ENCODE results near the gene MANF. TPM values are rescaled to one million over a fixed set of nuclear protein-coding genes. Genes with fewer than 3 reads are reported as not detected.

MANF gene
- total and polyA plus RNA-seq, 2 of the 13 experiments (the other 11 are each of a cell fraction or from before 2014, with no cell fraction given) = 55.4 to 269 TPM

DNA sequence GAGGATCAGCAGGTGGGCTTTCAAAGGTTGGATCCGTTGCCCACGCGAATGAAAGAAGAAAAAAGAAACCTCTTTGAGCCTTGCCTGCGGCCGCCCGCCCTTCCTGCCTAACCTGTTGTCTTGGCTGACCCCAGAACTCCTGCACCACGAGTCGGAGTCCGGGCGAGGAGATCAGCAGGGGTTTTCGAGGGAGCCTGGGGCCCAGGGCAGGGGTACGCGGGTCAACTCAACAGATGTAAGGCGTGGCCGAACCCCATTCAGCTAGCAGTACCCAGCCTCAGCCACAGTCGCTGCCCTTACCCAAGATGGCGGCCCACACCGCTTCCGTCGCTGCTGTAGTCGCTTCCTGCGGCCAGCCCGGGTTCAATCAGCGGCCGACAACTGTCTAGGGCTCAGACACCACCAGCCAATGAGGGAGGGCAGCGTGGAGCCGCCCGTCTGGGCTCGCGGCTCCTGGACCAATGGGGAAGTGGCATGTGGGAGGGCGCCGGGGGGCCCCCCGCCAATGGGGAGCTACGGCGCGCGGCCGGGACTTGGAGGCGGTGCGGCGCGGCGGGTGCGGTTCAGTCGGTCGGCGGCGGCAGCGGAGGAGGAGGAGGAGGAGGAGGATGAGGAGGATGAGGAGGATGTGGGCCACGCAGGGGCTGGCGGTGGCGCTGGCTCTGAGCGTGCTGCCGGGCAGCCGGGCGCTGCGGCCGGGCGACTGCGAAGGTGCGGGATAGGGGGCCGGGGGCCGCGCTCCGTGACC is at the start of gene MANF (continued):
- TF ChIP-seq, protein P1, sequence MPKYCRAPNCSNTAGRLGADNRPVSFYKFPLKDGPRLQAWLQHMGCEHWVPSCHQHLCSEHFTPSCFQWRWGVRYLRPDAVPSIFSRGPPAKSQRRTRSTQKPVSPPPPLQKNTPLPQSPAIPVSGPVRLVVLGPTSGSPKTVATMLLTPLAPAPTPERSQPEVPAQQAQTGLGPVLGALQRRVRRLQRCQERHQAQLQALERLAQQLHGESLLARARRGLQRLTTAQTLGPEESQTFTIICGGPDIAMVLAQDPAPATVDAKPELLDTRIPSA (CRISPR knock-in tag; IDR thresholded peaks at IDR 0.05; ENCODE audit: borderline replicate concordance) = 0 out of 2 replicates have a peak, but pooled peaks have one; percentile 78
- TF ChIP-seq ZNF605 (CRISPR knock-in tag; IDR thresholded peaks at IDR 0.05) = 0 out of 2 replicates have a peak, but pooled peaks have one; percentile 45
- TF ChIP-seq SRF (IDR thresholded peaks at IDR 0.05; ENCODE audit: low read depth, low read length) = no peak
- TF ChIP-seq, protein P2, sequence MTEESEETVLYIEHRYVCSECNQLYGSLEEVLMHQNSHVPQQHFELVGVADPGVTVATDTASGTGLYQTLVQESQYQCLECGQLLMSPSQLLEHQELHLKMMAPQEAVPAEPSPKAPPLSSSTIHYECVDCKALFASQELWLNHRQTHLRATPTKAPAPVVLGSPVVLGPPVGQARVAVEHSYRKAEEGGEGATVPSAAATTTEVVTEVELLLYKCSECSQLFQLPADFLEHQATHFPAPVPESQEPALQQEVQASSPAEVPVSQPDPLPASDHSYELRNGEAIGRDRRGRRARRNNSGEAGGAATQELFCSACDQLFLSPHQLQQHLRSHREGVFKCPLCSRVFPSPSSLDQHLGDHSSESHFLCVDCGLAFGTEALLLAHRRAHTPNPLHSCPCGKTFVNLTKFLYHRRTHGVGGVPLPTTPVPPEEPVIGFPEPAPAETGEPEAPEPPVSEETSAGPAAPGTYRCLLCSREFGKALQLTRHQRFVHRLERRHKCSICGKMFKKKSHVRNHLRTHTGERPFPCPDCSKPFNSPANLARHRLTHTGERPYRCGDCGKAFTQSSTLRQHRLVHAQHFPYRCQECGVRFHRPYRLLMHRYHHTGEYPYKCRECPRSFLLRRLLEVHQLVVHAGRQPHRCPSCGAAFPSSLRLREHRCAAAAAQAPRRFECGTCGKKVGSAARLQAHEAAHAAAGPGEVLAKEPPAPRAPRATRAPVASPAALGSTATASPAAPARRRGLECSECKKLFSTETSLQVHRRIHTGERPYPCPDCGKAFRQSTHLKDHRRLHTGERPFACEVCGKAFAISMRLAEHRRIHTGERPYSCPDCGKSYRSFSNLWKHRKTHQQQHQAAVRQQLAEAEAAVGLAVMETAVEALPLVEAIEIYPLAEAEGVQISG (CRISPR knock-in tag; IDR thresholded peaks at IDR 0.05) = peak; percentile 88
- TF ChIP-seq YEATS4 (CRISPR knock-in tag; IDR thresholded peaks at IDR 0.05; ENCODE audit: borderline replicate concordance) = peak; percentile 94
- TF ChIP-seq ZNF224 (CRISPR knock-in tag; IDR thresholded peaks at IDR 0.05) = no peak
- no peak for TF ChIP-seq MBD4 (IDR thresholded peaks at IDR 0.05; ENCODE audit: borderline replicate concordance, low read length)
- TF ChIP-seq, protein P3, sequence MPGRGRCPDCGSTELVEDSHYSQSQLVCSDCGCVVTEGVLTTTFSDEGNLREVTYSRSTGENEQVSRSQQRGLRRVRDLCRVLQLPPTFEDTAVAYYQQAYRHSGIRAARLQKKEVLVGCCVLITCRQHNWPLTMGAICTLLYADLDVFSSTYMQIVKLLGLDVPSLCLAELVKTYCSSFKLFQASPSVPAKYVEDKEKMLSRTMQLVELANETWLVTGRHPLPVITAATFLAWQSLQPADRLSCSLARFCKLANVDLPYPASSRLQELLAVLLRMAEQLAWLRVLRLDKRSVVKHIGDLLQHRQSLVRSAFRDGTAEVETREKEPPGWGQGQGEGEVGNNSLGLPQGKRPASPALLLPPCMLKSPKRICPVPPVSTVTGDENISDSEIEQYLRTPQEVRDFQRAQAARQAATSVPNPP (CRISPR knock-in tag; IDR thresholded peaks at IDR 0.05) = no peak
- TF ChIP-seq, protein P4, sequence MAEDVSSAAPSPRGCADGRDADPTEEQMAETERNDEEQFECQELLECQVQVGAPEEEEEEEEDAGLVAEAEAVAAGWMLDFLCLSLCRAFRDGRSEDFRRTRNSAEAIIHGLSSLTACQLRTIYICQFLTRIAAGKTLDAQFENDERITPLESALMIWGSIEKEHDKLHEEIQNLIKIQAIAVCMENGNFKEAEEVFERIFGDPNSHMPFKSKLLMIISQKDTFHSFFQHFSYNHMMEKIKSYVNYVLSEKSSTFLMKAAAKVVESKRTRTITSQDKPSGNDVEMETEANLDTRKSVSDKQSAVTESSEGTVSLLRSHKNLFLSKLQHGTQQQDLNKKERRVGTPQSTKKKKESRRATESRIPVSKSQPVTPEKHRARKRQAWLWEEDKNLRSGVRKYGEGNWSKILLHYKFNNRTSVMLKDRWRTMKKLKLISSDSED (CRISPR knock-in tag; IDR thresholded peaks at IDR 0.05) = no peak
- TF ChIP-seq RBAK (CRISPR knock-in tag; IDR thresholded peaks at IDR 0.05) = no peak
- TF ChIP-seq ZNF251 (CRISPR knock-in tag; IDR thresholded peaks at IDR 0.05) = no peak
- TF ChIP-seq DPF2 (CRISPR knock-in tag; IDR thresholded peaks at IDR 0.05; ENCODE audit: borderline replicate concordance, low read depth) = no peak; the same call in 1 of the 2 replicates
- peak; percentile 79 for TF ChIP-seq HNRNPLL (IDR thresholded peaks at IDR 0.05; ENCODE audit: low read depth, low read length, poor library complexity, severe bottlenecking)
- no peak for TF ChIP-seq ELF4 (CRISPR knock-in tag; IDR thresholded peaks at IDR 0.05; ENCODE audit: borderline replicate concordance)
- no peak for TF ChIP-seq RARA (CRISPR knock-in tag; IDR thresholded peaks at IDR 0.05)
- TF ChIP-seq ZNF839 (CRISPR knock-in tag; IDR thresholded peaks at IDR 0.05; ENCODE audit: borderline replicate concordance) = no peak
- no peak for TF ChIP-seq ZEB1 (IDR thresholded peaks at IDR 0.05; ENCODE audit: insufficient replicate concordance, low read depth)
- TF ChIP-seq ZSCAN21 (CRISPR knock-in tag; IDR thresholded peaks at IDR 0.05; ENCODE audit: borderline replicate concordance) = peak; percentile 43; the same call in 1 of the 2 replicates
- TF ChIP-seq, protein P5, sequence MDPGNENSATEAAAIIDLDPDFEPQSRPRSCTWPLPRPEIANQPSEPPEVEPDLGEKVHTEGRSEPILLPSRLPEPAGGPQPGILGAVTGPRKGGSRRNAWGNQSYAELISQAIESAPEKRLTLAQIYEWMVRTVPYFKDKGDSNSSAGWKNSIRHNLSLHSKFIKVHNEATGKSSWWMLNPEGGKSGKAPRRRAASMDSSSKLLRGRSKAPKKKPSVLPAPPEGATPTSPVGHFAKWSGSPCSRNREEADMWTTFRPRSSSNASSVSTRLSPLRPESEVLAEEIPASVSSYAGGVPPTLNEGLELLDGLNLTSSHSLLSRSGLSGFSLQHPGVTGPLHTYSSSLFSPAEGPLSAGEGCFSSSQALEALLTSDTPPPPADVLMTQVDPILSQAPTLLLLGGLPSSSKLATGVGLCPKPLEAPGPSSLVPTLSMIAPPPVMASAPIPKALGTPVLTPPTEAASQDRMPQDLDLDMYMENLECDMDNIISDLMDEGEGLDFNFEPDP (CRISPR knock-in tag; conservative IDR thresholded peaks at IDR 0.05) = no peak
- TF ChIP-seq ADNP (CRISPR knock-in tag; IDR thresholded peaks at IDR 0.05) = no peak
- no peak; the same call in 1 of the 2 replicates for TF ChIP-seq ARNT2 (CRISPR knock-in tag; IDR thresholded peaks at IDR 0.05; ENCODE audit: low read depth)

All from HepG2 (cell line).